Skin of body (tissue), 2 donors: ENCODE measurements around the gene HPSE2. TPM values are rescaled to one million over a fixed set of nuclear protein-coding genes. Genes with fewer than 3 reads are reported as not detected.

Experiments used
- DNase-seq: peaks from one replicate; lab custom pipeline; 2025; lab: John Stamatoyannopoulos, UW
- total RNA-seq: library from RNA; depleted of rRNA; stranded (reverse); fragments of >200 nt; gene quantifications from one replicate; pipeline ENCODE4 v1.2.3, GENCODE V29; 2014

HPSE2 gene
- total RNA-seq, 1 donor from 2014 or later: 3.1 TPM

GRCh38 chr10:98435178-98435577 lies 800.5 kb downstream of the HPSE2 start:
- DNase-seq: no peak

DNA sequence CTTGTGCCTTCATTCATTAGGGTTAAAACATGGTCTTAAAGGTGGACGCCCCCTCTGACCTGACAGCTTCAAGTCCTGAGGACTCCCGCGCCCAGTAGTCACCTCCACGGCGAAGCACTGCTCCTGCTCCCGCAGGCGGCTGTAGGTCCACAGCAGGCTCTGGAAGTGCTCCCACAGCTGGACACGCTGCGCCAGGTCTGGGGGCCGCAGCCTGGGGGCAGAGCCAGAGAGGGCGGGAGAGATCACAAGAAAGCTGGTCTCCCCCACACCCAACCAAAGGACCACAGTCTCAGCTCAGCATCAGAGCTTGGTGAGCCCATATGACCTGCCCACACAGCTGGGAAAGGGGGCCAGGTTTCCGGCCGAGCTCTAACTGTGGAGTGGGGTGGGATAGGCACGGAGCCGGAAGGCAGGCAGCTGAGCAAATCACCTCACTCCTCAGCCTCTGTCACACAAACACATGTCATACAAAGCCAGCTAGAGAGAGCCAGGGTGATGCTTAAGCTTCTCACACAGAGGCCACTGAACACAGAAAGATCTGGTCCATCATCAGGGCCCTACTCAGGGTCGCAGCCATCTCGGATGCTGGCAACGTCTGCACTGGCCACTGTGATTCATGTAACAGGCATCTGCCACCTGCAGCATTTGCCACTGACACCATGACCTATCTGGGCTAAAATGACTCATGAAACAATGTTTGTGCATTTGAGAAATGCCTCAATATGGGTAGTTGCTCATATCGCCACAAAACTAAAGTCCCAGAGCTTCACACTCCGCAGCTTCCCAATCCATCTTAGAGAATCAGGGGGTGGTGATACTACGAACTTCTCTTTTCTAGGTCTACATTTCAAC lies 801.5 kb downstream of the HPSE2 start:
- DNase-seq: no peak

GRCh38 chr10:98433371-98433770 lies 802.3 kb downstream of the HPSE2 start:
- no peak for DNase-seq

DNA sequence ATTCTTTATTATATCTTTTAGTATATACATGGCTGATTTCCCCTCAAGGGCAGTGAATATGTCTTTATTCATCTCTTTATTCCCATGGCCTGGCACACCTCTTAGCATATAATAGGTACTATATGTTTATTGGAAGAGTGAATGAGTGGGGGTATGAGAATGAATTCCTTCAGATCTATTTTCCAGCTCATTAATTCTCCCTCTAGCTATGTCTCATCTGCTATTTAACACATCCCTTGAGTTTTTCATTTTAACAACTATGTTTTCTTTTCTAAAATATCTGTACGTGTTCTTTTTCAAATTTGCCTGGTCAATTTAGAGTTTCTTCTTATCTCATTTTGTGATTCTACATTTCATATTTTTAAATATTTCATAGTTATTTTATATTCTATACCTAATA lies 803.3 kb downstream of the HPSE2 start:
- no peak for DNase-seq

GRCh38 chr10:98431016-98431415 lies 804.6 kb downstream of the HPSE2 start:
- DNase-seq: no peak

GRCh38 chr10:98430427-98430826 lies 805.2 kb downstream of the HPSE2 start:
- DNase-seq: no peak

DNA sequence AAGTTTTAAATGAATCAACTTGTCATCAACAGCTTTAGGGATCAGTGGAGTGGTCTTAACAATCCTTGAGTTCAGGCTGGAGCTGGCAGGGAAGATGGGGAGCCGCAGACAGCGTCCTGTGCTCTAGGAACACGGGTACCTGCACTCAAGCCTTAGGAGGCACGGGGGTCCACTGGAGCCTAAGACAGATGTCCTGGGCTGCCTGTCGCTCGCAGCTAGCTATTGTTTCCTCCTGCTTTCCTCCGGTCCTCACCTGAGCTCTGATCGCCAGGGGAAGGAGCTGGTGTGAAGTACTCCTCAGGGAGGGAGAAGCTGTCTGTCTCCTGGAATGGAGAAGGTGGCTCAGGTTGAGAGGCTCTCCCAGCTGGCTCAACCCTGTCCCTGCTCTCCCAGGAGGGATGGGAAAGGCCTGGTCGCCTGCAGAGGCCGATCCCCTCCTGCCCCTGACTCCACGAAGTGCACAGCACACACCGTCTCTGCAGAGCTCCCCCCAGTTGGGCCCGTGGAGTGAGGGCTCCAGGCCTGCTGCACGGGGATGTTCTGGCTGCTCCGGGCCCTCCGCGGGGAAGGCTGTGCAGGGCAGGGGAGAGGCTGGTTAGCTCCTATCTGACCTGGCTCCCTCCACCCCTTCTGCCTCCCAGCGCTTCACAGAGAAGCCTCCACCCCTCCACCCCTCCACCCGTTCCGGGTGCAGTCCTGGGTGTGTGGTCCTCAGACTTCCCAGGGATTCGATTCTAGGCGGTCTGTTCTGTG lies 806.2 kb downstream of the HPSE2 start:
- no peak for DNase-seq

GRCh38 chr10:98427011-98427515 lies 808.6 kb downstream of the HPSE2 start:
- DNase-seq: no peak

DNA sequence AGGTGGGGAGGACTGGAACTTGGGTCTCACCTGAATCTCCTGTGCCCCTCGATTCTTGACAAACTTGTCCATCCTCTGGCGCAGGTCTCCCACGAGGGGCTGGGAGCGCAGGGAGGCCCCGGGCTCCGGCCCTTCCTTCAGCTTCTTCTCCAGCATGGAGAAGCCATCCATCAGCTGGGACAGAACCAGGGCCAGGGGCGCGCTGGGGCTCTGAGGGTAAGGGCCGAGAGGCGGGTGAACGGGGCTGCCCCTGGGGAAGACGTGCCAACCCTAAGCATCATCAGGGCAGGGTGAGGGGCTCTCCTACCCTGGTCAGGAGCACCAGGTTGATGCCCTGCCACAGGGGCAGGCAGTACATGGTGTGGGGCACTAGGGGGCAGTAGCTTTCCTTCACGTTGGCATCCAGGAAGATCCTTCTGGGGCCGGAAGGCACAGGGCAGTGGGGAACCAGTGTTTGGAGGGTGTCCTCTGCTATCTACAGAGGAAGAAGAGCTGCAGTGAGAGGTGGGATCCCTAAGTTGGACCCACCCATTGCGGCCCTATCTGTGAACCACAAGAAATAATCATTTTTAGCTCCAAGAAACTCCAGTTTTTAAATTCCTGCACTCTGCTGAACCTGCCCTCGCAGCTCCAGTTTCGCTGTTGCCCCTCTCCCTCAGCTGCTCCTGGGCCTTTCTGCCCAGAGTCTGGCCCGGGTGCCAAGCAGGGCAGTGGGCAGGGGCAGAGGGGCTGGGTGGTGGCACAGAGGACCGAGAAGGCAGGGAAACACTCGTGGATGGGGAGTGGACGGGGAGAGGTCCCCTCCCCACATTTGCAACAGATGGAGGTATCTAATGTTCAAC lies 809.9 kb downstream of the HPSE2 start:
- no peak for DNase-seq

DNA sequence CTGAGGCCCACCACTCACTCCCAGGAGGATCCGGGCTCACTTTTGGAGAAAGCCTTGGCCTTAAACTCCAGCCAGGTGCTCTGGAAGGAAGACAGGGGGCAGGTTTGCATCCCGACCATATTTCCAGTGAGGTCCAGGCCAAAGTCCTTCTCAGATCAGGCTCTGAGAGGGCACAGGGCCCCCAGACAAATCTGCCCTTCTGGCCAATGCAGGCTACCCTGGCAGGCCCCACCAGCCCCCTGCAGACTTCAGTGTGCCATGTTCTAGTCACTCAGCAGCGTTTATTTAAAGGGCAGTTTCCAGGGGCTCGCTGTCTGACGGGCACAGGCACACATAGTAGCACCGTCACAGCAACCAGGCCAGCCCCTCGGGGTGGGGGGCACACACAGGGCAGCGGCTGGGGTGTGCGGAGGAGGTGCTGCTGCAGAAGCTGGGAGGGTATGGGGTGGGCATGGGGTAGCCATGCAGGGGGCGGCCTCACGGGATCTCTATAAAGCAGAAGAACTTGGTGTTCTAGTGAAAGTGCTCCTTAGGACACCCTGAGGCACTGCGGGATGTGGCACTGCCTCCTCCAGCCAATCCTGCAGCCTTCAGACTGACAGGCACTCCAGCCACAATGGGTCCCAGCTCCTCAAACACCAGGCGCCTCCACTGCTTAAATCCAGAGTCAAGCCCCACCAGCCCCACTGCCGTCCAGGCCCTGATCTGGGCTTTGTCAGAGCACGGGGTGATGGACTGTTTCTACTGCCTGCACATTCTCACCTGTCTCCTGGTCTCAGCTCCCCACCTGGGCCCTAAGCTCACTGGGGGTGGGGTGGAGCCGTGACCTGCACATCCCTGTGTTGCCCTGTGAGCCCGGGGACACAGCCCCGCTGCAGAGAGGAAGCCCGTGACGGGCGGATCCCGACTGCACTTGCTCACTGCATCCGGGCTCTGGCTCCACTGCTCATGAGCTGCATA lies 811.1 kb downstream of the HPSE2 start:
- no peak for DNase-seq

GRCh38 chr10:98423691-98424120 lies 811.9 kb downstream of the HPSE2 start:
- DNase-seq: no peak

- DNase-seq: no peak
Measured at GRCh38 chr10:98422182-98422581, 813.5 kb downstream of the HPSE2 start.

GRCh38 chr10:98420786-98421185 lies 814.9 kb downstream of the HPSE2 start:
- DNase-seq: no peak

DNA sequence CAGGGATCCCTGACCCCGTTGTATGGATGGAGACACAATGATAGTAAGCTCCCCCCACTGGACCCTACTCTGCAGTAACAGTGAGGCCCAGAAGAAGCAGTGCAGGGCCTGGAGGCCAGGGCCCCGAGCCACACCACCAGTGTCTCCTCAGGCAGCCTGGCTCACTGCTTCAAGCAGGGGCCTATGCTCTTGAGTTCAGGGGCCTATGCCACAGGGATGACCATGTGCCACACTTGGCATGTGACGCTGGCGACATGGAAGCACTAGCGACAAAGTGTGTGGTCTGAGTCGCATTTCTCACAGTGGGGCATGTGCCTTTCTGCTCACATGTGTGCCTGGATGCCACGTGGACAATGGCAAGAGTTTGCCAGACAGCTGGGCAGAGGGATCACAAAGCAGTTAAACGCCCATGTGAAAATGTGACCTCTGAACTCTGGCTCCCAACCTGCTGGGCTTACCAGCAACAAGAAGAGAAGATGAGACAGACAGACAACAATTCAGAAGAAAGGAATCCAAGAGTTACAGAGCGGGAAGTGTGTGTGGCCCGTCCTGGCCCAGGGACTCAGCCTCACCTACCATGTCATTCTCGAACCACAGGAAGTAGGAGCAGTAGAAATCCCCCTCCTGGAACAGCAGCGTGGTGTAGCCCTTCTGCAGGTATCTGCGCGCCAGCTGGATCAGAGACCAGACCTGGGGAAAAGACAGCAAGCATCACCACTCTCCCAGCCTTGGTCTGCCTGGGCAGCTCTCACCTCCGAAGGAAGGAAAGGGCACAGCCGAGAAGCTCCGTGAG lies 816.0 kb downstream of the HPSE2 start:
- DNase-seq: no peak

- no peak for DNase-seq
Measured at GRCh38 chr10:98418665-98419468, 816.8 kb downstream of the HPSE2 start.

- DNase-seq: no peak
Measured at GRCh38 chr10:98417973-98418664, 817.5 kb downstream of the HPSE2 start.

GRCh38 chr10:98417481-98417959 lies 818.1 kb downstream of the HPSE2 start:
- DNase-seq: no peak
